Lung microvascular endothelial cell (primary cell): ENCODE measurements around the gene CTIF. TPM values are rescaled to one million over a fixed set of nuclear protein-coding genes. Genes with fewer than 3 reads are reported as not detected.
A peak's percentile ranks its signal among the peaks of the same experiment; 100 is the strongest.
"Not testable (repeated sequence)": the region's sequence is repeated elsewhere in the genome, so short reads cannot be mapped to it uniquely, and the experiment has no call there.

Experiments used
- DNase-seq, 2 donors: peaks; one replicate each; pipeline versions ENCODE4 v3.0.0 to v3.0.0-alpha.2; 2010; ENCODE audit warnings: low read depth in 2 of 2
- total RNA-seq: library from RNA; depleted of rRNA; stranded (reverse); fragments of >200 nt; gene quantifications from 2 replicates; pipeline ENCODE4 v1.2.1, GENCODE V29; 2014

The CTIF gene
- total RNA-seq, 1 donor from 2014 or later = 18.1 TPM

DNA sequence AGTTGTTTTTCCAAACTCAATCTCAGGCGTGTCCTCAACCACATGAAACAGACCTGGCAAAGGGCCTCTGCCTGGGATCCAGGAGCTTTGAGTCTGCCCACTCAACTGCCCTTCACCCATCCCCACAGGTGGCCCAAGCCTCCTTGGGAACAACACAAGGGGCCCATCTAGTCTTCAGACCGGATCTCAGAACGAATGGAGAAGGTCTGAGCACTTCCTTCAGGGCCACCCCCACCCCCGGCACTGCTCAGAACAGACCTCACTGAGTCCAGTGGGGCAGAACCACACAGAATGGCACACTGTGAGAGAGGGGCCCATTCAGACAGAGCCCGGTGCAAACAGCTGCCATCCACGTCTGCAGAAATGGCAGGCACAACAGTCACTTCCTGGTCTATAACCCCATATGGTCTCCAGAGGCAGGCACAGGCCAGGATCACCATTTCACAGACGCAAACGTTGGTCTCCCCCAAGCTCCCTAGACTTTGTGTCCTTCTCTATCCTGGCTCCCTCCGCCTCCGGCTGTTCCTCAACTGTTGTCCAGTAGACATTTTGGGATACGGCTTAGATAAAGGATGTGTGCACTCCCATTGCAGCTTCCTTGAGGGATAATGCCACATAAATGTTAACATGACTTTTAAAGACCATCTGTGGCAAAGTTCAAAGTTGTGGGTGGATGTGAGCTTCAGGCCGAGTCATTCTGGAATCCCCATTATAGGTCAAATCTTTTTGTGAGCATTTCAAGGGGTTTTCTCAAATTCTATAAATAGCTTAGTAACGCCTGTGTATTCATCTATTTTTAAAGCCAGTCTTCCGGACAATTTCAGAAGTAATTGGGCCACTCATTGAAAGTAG lies 262.3 kb downstream of the CTIF start:
- DNase-seq = no peak

DNA sequence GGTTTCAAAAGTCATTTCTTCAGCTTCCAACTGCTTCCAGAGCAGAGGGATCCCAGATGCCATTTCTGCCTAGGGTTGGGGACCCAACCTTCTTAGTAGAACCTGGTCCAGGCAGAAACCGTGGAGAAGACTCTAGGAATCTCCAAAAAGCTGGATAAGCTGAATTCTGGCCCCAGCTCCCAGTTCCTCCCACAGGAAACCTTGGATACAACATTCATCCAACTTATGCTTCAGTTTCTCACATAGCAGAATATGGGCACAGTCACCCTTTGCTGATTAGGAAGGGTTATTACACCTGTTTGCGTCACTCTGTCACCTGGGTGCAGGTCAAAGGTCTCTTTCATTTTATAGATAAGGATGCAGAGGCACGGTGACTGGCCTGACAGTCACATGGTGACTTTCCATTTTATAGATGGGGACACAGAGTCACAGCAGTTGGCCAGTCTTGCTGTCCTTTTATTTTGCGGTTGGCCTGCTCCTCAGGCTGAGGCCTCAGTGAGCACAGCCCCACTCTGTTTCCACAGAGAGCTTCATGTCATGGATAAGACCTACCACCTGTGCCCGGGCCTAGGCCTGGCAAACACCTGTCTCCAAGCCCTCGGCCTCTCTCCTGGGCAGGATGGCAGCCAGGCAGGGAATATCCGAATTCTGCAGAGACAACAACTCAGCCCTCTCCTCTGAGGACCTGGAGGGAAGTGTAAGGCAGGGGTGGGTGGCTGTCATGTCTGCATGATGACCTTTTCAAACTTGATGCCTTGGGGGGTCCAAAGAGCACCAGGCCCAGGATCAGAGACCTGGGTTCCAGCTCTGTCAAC lies 263.1 kb downstream of the CTIF start:
- no peak for DNase-seq

DNA sequence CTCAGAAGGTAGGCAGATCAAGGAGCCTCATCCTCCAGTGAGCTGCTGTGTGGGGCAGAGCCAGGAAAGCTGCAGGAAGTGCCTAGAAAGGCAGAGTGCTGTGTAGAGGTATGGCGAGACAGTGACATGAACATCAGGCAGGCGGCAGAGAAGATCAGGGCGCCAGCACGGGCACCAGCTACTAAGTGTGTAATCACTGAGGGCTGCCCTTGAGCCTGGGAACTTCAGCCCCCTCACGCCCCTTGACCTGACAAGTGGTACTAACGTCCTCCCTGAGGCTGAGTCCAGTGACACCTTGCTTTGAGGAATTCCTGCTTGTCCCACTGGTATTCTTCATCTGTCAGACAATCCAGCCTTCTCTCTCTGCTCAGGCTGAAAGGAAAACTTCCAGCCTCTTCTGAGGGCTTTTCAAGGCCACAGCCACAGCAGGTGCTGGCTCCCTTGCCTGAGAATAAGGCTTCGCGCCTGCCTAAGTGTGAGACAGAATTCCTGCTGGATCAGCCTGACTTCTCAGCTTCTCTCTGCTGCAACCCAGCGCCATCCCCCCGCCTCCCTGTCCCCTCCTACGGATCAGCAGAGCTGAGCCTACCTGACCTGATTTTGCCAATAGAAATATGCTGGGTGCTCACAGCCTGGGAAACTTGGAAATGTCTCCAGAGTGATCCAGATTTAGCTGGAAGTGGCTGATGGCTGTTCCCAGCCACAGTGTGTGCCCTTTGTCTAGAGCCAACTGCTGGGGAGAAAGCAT lies 263.9 kb downstream of the CTIF start:
- no peak for DNase-seq

DNA sequence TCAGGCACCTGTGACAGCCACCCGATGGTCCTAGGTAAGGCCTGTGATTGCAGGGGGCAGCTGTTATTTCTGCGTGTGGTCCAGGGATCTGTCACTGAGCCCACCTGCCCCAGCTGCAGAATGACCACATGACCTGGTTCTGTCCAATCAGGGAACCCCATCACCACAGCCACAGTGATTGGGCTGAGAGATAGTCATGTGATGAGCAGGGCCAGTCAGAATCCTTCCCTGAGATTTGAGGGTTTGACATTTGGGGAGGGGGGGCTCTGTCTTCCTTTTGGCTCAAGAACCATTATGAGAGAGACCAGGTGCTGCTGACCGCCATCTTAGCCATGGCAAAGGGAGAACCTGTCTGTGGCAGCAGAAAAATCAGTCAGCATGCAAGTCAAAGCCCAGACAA lies 264.7 kb downstream of the CTIF start:
- no peak for DNase-seq

- DNase-seq = no peak
These were observed 265.4 kb downstream of the CTIF start for GRCh38 chr18:48803951-48804855.

GRCh38 chr18:48804856-48805610 lies 266.2 kb downstream of the CTIF start:
- no peak for DNase-seq

- DNase-seq = no peak
These were observed 267.1 kb downstream of the CTIF start for GRCh38 chr18:48805826-48806535.

DNA sequence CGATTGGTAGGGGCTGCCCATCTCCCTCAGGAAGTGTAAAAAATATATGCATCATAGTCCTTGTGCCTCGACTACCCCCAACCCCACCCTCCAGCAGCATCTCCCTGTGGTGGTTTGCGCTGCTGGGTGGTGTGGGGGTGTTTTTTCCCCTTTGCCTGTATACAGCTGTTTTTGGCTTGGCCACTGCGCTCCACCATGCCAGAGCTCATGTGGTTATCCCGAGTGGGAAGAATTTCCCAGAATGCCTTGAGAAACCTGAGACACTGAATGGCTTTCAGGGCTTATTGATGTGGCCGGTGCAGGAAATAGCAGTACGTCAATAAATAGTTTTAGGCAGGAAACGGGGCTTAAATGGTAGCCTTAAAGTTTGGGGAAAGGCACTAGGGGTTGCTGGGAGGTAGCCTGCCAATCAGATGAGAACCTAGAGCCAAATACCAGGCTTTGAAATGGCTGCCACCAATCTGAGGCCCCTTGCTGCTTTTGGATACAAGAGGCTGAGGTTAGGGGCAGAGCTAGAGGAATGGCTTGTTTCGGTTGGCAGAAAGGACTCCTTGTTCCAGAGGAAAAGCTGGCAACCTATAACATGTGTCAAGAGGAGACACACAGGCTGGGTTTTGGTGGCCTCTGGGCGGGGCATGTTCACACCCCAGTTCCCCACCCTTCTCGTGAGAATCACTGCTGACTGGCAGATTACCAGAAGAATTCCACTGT lies 267.9 kb downstream of the CTIF start:
- DNase-seq = no peak

DNA sequence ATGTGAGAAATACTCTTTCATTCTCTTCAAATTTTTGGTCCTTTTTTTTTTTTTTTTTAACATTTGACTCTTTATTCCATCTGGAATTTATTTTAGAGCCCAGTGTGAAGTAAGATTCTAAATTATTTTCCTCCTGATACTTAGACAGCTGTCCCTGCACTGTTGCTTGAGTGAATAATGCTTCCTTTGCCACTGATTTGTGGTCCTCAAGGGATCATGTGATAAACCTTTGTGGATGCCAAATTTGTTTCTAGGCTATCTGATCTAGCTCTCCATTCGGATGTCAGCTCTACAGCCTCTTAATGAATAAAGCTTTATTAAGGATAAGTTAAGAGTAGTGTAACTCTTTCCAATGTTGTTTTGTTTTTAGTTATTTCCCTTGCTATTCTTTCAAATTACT lies 269.6 kb downstream of the CTIF start:
- DNase-seq = peak in 1 of 2 donors; percentile 40

GRCh38 chr18:48809365-48809764 lies 270.5 kb downstream of the CTIF start:
- no peak for DNase-seq

DNA sequence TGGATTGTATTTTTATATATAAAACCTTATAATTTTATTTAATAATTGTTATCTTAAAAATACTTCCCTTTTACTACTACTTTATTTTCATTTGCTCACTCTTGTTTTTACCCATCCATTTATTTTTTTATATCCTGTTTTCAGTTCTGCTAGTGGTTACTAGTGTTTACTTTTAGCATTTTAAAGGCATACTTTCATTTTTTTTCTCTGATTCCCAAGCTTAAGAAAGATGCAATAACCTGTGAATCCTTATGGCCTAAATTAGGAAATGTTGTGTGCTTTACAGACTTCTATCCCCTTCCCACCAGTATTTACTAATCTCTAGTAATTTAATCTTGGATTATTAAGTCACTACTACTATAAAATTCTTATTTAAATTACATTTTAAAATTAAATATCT lies 272.0 kb downstream of the CTIF start:
- DNase-seq = no peak

- DNase-seq = no peak
These were observed 272.6 kb downstream of the CTIF start for GRCh38 chr18:48811401-48811800.

DNA sequence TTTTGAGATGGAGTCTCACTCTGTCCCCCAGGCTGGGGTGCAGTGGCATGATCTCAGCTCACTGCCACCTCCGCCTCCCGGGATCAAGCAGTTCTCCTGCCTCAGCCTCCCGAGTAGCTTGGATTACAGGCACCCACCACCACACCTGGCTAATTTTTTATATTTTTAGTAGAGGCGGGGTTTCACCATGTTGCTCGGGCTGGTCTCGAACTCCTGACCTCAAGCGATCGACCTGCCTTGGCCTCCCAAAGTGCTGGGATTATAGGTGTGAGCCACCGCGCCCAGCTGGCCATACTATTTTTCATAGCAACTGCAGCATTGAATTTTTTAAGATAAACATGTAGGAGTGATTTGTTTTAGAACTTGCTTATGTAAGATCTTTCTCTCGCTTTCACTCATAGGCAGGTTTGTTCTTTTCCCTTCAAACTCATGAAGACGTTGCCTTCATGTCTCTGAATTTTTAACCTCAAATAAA lies 273.2 kb downstream of the CTIF start:
- DNase-seq = not testable (repeated sequence)

- DNase-seq = no peak
These were observed 274.5 kb downstream of the CTIF start for GRCh38 chr18:48813321-48813720.

GRCh38 chr18:48813833-48814489 lies 275.1 kb downstream of the CTIF start:
- no peak for DNase-seq

- DNase-seq = no peak
These were observed 275.8 kb downstream of the CTIF start for GRCh38 chr18:48814490-48815178.

DNA sequence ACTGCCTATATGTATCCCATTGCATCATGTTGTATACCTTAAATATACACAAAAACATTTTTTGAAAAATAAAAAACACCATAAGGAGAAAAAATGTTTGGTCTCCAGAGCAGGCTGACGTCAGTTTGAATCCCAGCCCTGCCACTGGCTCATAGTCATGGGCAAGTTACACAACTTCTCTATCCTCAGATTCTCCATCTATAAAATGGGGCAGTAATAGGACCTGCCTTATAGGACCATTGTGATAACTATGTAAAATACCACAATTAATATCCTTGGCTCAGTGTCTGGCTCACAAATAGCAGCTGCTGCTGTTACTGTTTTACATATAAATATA lies 276.3 kb downstream of the CTIF start:
- DNase-seq = no peak
